HepG2 (cell line): ENCODE results near the gene NOL4L. TPM values are rescaled to one million over a fixed set of nuclear protein-coding genes. Genes with fewer than 3 reads are reported as not detected.

Experiments used
- CTCF ChIP-seq: sonication (generic); formaldehyde crosslinking; IDR thresholded peaks from 2 replicates; pipeline ENCODE4 v1.5.0; 2020; ENCODE audit warnings: mild to moderate bottlenecking, missing genetic modification reagents, moderate library complexity
- DPF2 ChIP-seq: sonication (generic); formaldehyde crosslinking; IDR thresholded peaks from 2 replicates; pipeline ENCODE4 v1.4.0; 2020; ENCODE audit warnings: mild to moderate bottlenecking, low read depth, missing genetic modification reagents, borderline replicate concordance
- ETV6 ChIP-seq: sonication (generic); formaldehyde crosslinking; conservative IDR thresholded peaks from 2 replicates; pipeline ENCODE4 v1.4.0; 2020; ENCODE audit warnings: missing genetic modification reagents
- HES4 ChIP-seq: sonication (generic); formaldehyde crosslinking; IDR thresholded peaks from 2 replicates; pipeline ENCODE4 v1.9.0; 2021; ENCODE audit warnings: mild to moderate bottlenecking, missing genetic modification reagents, borderline replicate concordance
- HMGXB3 ChIP-seq: sonication (generic); formaldehyde crosslinking; IDR thresholded peaks from 2 replicates; pipeline ENCODE4 v1.4.0; 2020; ENCODE audit warnings: missing genetic modification reagents, borderline replicate concordance
- JUNB ChIP-seq: sonication (generic); formaldehyde crosslinking; IDR thresholded peaks from 2 replicates; pipeline ENCODE4 v1.8.0; 2022; ENCODE audit warnings: missing genetic modification reagents, mild to moderate bottlenecking, borderline replicate concordance
- MAFF ChIP-seq: IDR thresholded peaks from 2 replicates; pipeline ENCODE4 v1.6.1; 2011; ENCODE audit warnings: low read depth, low read length, improper control_type of control experiment
- MTF1 ChIP-seq: sonication (generic); formaldehyde crosslinking; IDR thresholded peaks from 2 replicates; pipeline ENCODE4 v1.5.0; 2020; ENCODE audit warnings: missing genetic modification reagents
- MZF1 ChIP-seq: sonication (generic); formaldehyde crosslinking; IDR thresholded peaks from 2 replicates; pipeline ENCODE4 v1.8.1; 2023; ENCODE audit warnings: mild to moderate bottlenecking, missing genetic modification reagents, borderline replicate concordance
- RERE ChIP-seq: IDR thresholded peaks from 2 replicates; pipeline ENCODE4 v1.6.1; 2016; ENCODE audit warnings: low read depth, missing genetic modification reagents, missing compliant biosample characterization
- TRIM24 ChIP-seq: sonication (generic); formaldehyde crosslinking; IDR thresholded peaks from 2 replicates; pipeline ENCODE4 v1.8.0; 2022; ENCODE audit warnings: mild to moderate bottlenecking, missing genetic modification reagents
- ZNF577 ChIP-seq: sonication (generic); formaldehyde crosslinking; IDR thresholded peaks from 2 replicates; pipeline ENCODE4 v1.4.0; 2020; ENCODE audit warnings: mild to moderate bottlenecking, low read depth, missing genetic modification reagents, borderline replicate concordance
- polyA plus RNA-seq, 8 experiments: library from polyadenylated mRNA; depleted of rRNA in 3 of 8; stranded (reverse) in 7 of 8; unstranded in 1 of 8; fragments of >200 nt; fragmentation: Illumina TruSeq in 4 of 8; extraction: Trizol in 4 of 8; gene quantifications; 2 replicates each; pipeline versions ENCODE4 v1.2.1 to v1.2.3, GENCODE V29; 2011 to 2016; ENCODE audit warnings: low read depth in 4 of 8, missing spikeins in 1 of 8, mixed read lengths in 1 of 8; ENCODE audit not compliant: insufficient read depth in 1 of 8
- total RNA-seq, 5 experiments: library from RNA; depleted of rRNA; stranded (reverse); fragments of >200 nt; fragmentation: Illumina TruSeq; extraction: Trizol; gene quantifications; 2 replicates each; pipeline ENCODE4 v1.2.3, GENCODE V29; 2016; ENCODE audit warnings: low read depth in 1 of 5
- TF ChIP-seq, protein P1 (sequence below): sonication (generic); formaldehyde crosslinking; IDR thresholded peaks from 2 replicates; pipeline ENCODE4 v1.4.0; 2020; ENCODE audit warnings: missing genetic modification reagents, mild to moderate bottlenecking, borderline replicate concordance

NOL4L gene
- total and polyA plus RNA-seq, 2 of the 13 experiments (the other 11 are each of a cell fraction or from before 2014, with no cell fraction given): 16.6 to 35.4 TPM

DNA sequence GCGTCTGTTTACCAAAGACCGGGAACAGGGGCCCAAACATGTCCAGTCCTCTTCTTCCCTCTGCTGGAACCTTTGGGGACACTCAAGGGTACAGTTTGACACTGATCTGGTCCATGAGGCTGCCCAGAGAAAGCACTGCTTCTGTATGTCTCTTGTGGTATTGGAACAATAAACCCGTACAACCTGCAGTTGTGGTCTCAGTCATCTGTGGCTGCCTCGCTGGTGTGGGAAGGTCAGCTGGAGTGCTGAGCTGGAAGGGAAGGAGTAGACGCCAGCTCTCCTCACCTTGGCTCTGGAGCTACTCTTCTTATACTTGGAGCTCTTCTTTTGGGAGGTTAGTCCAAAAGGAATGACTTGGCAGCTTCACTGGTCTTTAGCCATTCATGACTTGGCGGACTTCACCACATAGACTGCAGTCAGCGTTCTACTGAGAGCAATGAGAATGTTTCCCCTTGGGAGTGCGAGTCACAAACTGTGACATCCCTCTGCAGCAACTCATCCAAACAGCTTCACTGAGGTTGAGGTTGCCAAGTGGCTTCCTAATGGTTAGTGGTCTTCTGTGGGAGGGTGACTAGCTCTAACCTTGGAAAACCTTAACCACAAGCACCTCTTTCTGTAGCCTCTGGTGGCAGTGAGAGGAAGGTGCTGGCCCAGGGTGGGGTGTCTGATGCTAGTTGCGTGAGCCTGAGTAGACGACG is 145.9 kb downstream of the NOL4L start (continued):
- TF ChIP-seq DPF2 (CRISPR knock-in tag) (no peak), MZF1 (CRISPR knock-in tag) (no peak), TRIM24 (CRISPR knock-in tag) (no peak), CTCF (CRISPR knock-in tag) (peak; percentile 41; the same call in 1 of the 2 replicates), HMGXB3 (CRISPR knock-in tag) (no peak), HES4 (CRISPR knock-in tag) (peak; percentile 67; the same call in 1 of the 2 replicates), ZNF577 (CRISPR knock-in tag) (no peak), JUNB (CRISPR knock-in tag) (no peak), MTF1 (CRISPR knock-in tag) (no peak), MAFF (no peak), ETV6 (no peak), RERE (CRISPR knock-in tag) (no peak)
- TF ChIP-seq, protein P1, sequence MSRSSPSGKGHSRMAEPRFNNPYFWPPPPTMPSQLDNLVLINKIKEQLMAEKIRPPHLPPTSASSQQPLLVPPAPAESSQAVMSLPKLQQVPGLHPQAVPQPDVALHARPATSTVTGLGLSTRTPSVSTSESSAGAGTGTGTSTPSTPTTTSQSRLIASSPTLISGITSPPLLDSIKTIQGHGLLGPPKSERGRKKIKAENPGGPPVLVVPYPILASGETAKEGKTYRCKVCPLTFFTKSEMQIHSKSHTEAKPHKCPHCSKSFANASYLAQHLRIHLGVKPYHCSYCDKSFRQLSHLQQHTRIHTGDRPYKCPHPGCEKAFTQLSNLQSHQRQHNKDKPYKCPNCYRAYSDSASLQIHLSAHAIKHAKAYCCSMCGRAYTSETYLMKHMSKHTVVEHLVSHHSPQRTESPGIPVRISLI (CRISPR knock-in tag): no peak
- TF ChIP-seq, all 625 proteins: peak for 18
